Breast epithelium (tissue), 4 donors: ENCODE measurements around the gene DNPEP. TPM values are rescaled to one million over a fixed set of nuclear protein-coding genes. Genes with fewer than 3 reads are reported as not detected.

Source experiments
- DNase-seq, 2 donors: peaks; one replicate each; pipeline ENCODE4 v3.0.0-alpha.2; 2019; ENCODE audit warnings: low spot score in 2 of 2
- H3K27ac ChIP-seq, 2 donors: fragments of 200-600 bp; sonication (generic) in 1 of 2; one replicate each; pipeline ENCODE4 v1.5.1; 2016 to 2019; ENCODE audit warnings: mild to moderate bottlenecking in 1 of 2
- H3K27me3 ChIP-seq, 2 donors: fragments of 200-600 bp; sonication (generic) in 1 of 2; one replicate each; pipeline versions ENCODE4 v1.5.1 to v1.6.0; 2017 to 2019; ENCODE audit warnings: control low read depth in 1 of 2, mild to moderate bottlenecking in 1 of 2
- H3K36me3 ChIP-seq: fragments of 200-600 bp; one replicate; pipeline ENCODE4 v1.5.1; 2019
- H3K4me1 ChIP-seq, 2 donors: fragments of 200-600 bp; sonication (generic); one replicate each; pipeline ENCODE4 v1.5.1; 2016 to 2019; ENCODE audit warnings: control low read depth in 1 of 2
- H3K4me3 ChIP-seq, 3 donors: fragments of 200-600 bp; sonication (generic); 1 replicate in 2 of 3; 2 replicates in 1 of 3; pipeline ENCODE4 v1.5.1; 2016 to 2019; ENCODE audit warnings: mild to moderate bottlenecking in 3 of 3, moderate library complexity in 2 of 3
- H3K9me3 ChIP-seq, 2 donors: fragments of 200-600 bp; sonication (generic) in 1 of 2; one replicate each; pipeline ENCODE4 v1.5.1; 2016 to 2019; ENCODE audit warnings: control low read depth in 1 of 2
- CTCF ChIP-seq, 3 donors: fragments of 450-650 bp; IDR thresholded peaks; one replicate each; pipeline ENCODE4 v1.5.1; 2016 to 2017; ENCODE audit warnings: antibody characterized with exemption in 3 of 3, mild to moderate bottlenecking in 3 of 3, moderate library complexity in 3 of 3
- POLR2A ChIP-seq: fragments of 450-650 bp; IDR thresholded peaks from one replicate; pipeline ENCODE4 v1.6.1; 2016; ENCODE audit warnings: antibody characterized with exemption, mild to moderate bottlenecking, moderate library complexity
- POLR2AphosphoS5 ChIP-seq, 3 donors: sonication (generic); formaldehyde crosslinking; IDR thresholded peaks; one replicate each; pipeline ENCODE4 v1.6.1; 2017; ENCODE audit warnings: antibody characterized with exemption in 3 of 3
- intact Hi-C: fragments of 100-400 bp; cut with DNase I; formaldehyde crosslinking; loops from one replicate; pipeline ENCODE4 v1.15.1; 2023; ENCODE audit warnings: low total_unique reads
- total RNA-seq, 3 donors: library from RNA; depleted of rRNA; stranded (reverse); fragments of >200 nt; gene quantifications; one replicate each; pipeline ENCODE4 v1.1.0, GENCODE V29; 2016

The DNPEP gene
- total RNA-seq, 3 donors from 2014 or later, result 49.8 to 81.9 (median 79.0) TPM

- Histone ChIP-seq H3K27ac (peak overlapping the region; percentile 81 to 91), H3K9me3 (no peaks in the 10 kb centered on the region), H3K36me3 (no peaks in the 10 kb centered on the region), H3K4me3 (peak overlapping the region in 2 of 3 donors; percentile 39 to 56), H3K4me1 (no peaks in the 10 kb centered on the region), H3K27me3 (no peaks in the 10 kb centered on the region)
- intact Hi-C loops, result no loop called here
- DNase-seq, result peak; percentile 73 to 74
- TF ChIP-seq POLR2A (no peak), POLR2AphosphoS5 (IDR thresholded peaks at IDR 0.05) (no peak), CTCF (IDR thresholded peaks at IDR 0.05) (no peak)
Observed at GRCh38 chr2:219368690-219369191, 19.0 kb downstream of the DNPEP start.

- peaks cover 0 to 18% of the 10 kb centered on the region in 2 donors for H3K27me3 ChIP-seq
- TF ChIP-seq CTCF (IDR thresholded peaks at IDR 0.05), result no peak
- TF ChIP-seq POLR2A, result no peak
- no peak for TF ChIP-seq POLR2AphosphoS5 (IDR thresholded peaks at IDR 0.05)
- no peak overlapping the region for H3K27ac ChIP-seq
- no peaks in the 10 kb centered on the region for H3K9me3 ChIP-seq
- H3K4me1 ChIP-seq, result no peaks in the 10 kb centered on the region
- intact Hi-C loops, result no loop called here
- no peak overlapping the region for H3K4me3 ChIP-seq
- H3K36me3 ChIP-seq, result no peaks in the 10 kb centered on the region
- peak in 1 of 2 donors; percentile 27 for DNase-seq
Observed at GRCh38 chr2:219362524-219363164, 25.1 kb downstream of the DNPEP start.

- no peak for DNase-seq
- Histone ChIP-seq H3K36me3 (no peaks in the 10 kb centered on the region), H3K9me3 (no peaks in the 10 kb centered on the region), H3K27ac (no peak overlapping the region), H3K4me1 (no peaks in the 10 kb centered on the region), H3K27me3 (peaks cover 0 to 23% of the 10 kb centered on the region in 2 donors), H3K4me3 (no peak overlapping the region)
- intact Hi-C loops, result no loop called here
- TF ChIP-seq POLR2AphosphoS5 (IDR thresholded peaks at IDR 0.05) (no peak), CTCF (IDR thresholded peaks at IDR 0.05) (no peak), POLR2A (no peak)
Observed at GRCh38 chr2:219362072-219362471, 25.6 kb downstream of the DNPEP start.

- peaks cover 0 to 42% of the 10 kb centered on the region in 2 donors for H3K27me3 ChIP-seq
- no peaks in the 10 kb centered on the region for H3K9me3 ChIP-seq
- intact Hi-C loops, result no loop called here
- no peak for TF ChIP-seq CTCF (IDR thresholded peaks at IDR 0.05)
- TF ChIP-seq POLR2AphosphoS5 (IDR thresholded peaks at IDR 0.05), result no peak
- no peak for TF ChIP-seq POLR2A
- H3K4me3 ChIP-seq, result peak overlapping the region in 2 of 3 donors; percentile 16 to 51
- DNase-seq, result no peak
- H3K27ac ChIP-seq, result no peak overlapping the region
- H3K4me1 ChIP-seq, result no peaks in the 10 kb centered on the region
- no peaks in the 10 kb centered on the region for H3K36me3 ChIP-seq
Observed at GRCh38 chr2:219358170-219359075, 29.3 kb downstream of the DNPEP start.

- H3K4me1 ChIP-seq, result no peaks in the 10 kb centered on the region
- H3K9me3 ChIP-seq, result no peaks in the 10 kb centered on the region
- intact Hi-C loops, result no loop called here
- no peaks in the 10 kb centered on the region for H3K36me3 ChIP-seq
- no peak for DNase-seq
- H3K27ac ChIP-seq, result no peak overlapping the region
- no peak for TF ChIP-seq CTCF (IDR thresholded peaks at IDR 0.05)
- no peak for TF ChIP-seq POLR2A
- no peak for TF ChIP-seq POLR2AphosphoS5 (IDR thresholded peaks at IDR 0.05)
- H3K4me3 ChIP-seq, result no peak overlapping the region
- peaks cover 0 to 42% of the 10 kb centered on the region in 2 donors for H3K27me3 ChIP-seq
Observed at GRCh38 chr2:219356834-219357233, 30.9 kb downstream of the DNPEP start.
